Hematopoietic multipotent progenitor cell treated with erythropoietin and hydrocortisone succinate and interleukin-3 and kit ligand, for 15 days (in vitro differentiated cells): ENCODE results near the gene KRT31.
"Not testable (repeated sequence)": the region's sequence is repeated elsewhere in the genome, so short reads cannot be mapped to it uniquely, and the experiment has no call there.

ENCODE experiments used
- DNase-seq: peaks from one replicate; pipeline ENCODE4 v3.0.0-alpha.2; 2015; ENCODE audit warnings: low spot score

KRT31 gene

GRCh38 chr17:41417576-41418015 lies 20.2 kb upstream of the KRT31 start:
- no peak for DNase-seq

DNA sequence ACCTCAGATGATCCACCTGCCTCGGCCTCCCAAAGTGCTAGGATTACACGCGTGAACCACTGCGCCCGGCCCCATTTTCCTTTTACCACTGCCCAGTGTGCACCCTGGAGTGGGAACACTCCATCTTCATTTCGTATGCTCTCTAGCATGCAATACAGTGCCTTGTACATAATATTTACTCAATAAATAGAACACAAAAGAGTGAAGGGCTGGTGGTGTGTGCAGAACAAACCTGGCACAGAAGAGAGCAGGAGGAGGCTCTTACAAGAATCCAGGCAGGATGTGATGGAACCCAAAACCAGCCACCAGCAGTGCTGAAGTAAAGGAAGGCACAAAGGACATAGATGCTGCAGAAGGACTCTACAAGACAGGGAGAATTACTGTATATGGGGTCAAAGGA lies 19.7 kb upstream of the KRT31 start:
- no peak for DNase-seq

- DNase-seq: no peak
Measured at GRCh38 chr17:41416479-41416878, 19.1 kb upstream of the KRT31 start.

DNA sequence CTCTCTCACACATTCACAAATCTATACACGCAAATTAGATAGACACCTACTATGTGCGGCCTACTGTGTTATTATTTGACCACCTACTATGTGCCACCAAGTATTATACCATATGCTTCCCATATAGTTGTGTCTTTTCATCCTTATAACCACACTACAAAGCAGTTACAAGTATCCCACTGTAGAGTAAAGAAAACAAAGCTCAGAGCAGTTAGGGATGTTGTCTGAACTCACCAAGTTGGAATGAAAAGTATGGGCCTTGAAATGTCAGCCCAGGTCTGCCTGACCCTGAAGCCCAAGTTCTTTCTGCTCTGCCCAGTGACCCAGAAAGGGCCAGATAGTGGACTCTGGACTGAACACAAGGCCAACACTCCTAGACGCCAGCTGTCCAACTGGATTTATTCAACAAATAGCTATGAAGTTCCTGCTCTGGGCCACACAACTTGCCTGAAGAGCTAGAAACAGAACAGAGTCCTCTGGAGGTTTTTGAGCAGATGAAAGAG lies 18.5 kb upstream of the KRT31 start:
- DNase-seq: no peak

DNA sequence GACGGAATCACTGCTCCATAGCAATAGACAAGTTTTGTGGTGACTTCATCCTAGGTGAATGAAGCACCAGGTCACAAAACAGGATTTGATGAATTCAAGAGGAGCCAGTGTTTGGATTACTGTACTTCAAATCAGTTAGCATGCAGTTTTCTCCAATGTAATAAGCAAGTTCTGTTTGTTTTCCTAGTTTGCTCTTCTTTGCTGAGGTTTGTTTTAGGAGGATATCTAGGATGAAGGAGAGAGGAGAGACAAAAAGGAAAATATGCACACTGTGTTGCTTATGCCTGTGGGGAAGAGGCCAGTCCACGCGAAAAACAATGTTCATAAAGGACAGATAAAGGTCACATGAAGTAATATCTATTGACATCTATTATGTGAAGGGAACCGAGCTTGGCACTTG lies 18.0 kb upstream of the KRT31 start:
- DNase-seq: no peak

- no peak for DNase-seq
Measured at GRCh38 chr17:41413982-41414381, 16.6 kb upstream of the KRT31 start.

DNA sequence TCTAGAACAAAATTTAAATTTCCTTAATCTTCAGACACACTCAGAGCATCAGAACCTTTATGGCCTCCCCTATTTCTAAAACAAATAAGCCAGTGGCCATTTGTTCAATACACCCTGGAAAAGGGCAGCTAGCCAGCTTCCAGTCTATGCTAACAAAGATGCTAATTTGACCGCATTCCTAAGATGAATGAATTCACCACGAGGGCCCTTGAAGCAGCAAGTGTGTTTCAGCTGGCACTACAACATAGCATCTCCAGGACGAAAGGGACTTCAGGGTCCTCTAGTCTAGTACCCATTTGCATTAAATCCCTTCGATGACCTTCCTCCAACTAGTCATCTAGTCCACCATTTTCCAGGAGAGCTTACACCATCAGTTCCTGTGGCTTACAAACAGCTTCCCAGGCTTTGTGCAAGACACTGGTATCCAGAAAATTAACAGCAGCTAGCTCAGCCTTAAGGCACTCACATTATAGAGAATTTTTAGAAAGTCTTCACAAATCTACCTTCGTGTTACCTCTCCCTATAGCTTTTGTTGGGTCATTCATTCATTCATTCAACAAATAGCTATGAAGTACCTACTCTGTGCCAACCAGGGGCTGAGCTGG lies 16.0 kb upstream of the KRT31 start:
- no peak for DNase-seq

GRCh38 chr17:41411072-41411840 lies 13.8 kb upstream of the KRT31 start:
- no peak for DNase-seq

DNA sequence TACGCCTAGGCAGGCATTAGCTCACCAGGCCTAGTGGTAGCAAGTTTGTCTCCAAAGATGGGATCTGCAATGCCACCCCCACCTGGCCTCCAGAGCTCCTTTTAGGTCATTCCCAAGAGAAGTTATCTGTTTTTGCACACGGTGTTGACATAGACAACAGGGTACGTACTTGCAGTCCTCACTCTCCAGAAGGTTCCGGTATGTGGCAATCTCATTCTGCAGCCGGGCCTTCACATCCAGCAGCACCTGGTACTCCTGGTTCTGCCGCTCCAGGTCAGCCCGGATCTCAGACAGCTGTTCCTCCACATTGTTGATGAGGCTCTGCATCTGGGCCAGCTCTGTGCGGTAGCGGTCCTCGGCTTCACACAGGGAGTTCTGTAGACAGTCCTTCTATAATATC lies 9.8 kb upstream of the KRT31 start:
- DNase-seq: no peak

DNA sequence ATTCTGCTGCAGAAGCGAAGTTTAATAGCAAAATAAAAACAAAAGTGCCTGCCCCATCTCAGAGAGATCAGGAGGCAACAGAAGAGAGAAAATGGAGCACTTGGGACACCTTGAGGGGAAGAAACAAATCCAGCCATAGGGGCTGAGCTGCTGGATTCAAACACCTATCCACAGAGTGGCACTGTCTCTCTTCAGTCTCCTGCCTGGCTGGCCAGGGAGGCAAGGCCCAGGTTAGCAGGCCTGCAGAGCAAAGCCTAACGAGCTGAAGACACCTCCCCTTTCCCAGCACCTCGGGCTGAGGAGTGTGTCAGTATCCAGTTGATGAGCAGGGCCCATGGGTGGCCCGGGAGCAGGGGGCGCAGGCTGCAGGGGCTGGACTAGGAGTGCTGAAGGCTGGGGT lies 8.8 kb upstream of the KRT31 start:
- no peak for DNase-seq

- no peak for DNase-seq
Measured at GRCh38 chr17:41404024-41404671, 6.7 kb upstream of the KRT31 start.

- DNase-seq: no peak
Measured at GRCh38 chr17:41403404-41404023, 6.1 kb upstream of the KRT31 start.

GRCh38 chr17:41402161-41402560 lies 4.8 kb upstream of the KRT31 start:
- no peak for DNase-seq

- no peak for DNase-seq
Measured at GRCh38 chr17:41396340-41396739, 1.1 kb downstream of the KRT31 start.

GRCh38 chr17:41395611-41396010 lies 1.8 kb downstream of the KRT31 start:
- DNase-seq: no peak

- DNase-seq: not testable (repeated sequence)
Measured at GRCh38 chr17:41395044-41395443, 2.4 kb downstream of the KRT31 start.

- no peak for DNase-seq
Measured at GRCh38 chr17:41394254-41394996, 3.0 kb downstream of the KRT31 start.

DNA sequence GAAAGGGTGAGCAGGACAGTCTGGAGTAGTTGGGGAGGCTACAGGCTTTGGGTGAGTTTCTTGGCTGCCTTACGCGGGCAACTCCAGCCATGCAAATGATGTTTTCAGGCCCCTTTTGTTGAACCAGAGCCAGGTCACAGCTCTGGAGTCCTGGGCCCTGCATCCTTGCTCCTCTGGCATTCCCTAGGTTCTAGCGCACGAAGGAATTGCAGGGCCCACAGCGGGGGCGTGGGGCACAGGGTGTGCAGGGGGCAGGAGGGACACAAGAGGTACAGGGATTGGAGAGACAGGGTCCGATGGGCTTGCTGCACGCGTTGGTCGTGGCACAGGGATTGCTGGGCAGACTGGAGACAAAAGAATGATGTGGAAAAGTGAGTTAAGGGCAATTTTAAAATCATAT lies 3.6 kb downstream of the KRT31 start:
- DNase-seq: no peak

GRCh38 chr17:41393294-41393693 lies 4.1 kb downstream of the KRT31 start:
- DNase-seq: no peak

DNA sequence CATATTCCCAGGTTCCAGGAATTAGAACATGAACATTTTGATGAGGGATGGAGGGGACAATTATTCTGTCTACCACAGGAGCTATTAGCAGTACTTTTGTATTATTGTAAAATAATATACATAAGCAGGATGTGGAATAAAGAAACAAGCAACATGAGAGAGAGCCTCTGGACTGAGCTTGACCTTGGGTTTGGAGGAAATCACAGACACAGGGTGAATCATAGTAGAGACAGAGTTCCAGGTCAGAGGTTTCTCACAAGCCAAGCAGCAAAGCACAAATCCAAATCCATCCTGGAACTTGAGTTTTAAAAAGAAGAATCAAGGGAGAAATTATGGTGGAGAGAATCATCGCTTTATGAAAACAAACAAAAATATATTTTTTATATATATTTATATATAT lies 5.1 kb downstream of the KRT31 start:
- DNase-seq: no peak

GRCh38 chr17:41391535-41391934 lies 5.9 kb downstream of the KRT31 start:
- no peak for DNase-seq

DNA sequence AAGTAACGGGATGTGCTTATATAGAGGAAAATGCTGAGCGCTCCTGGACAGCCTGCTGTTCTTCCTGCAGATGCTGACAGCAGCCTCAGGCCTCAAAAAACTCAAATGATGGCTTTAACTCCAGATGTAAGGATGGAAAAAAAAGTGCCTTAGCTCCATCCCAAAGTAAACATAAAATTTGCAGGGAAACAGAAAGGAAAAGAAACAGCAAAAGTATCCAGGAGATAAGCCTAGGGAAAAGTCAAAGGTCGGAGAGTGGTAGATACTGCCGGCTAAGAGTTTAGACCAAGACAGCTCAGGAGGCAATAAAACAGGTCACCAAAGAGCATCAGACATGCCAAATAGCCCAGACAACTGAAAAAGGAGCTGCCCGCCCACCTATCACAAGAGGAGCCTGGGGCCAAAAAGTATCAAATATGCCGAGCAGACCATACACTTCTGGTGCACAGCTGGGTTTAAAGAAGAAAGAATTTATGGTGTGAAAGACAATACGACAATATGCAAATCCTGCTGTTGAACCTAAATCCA lies 6.9 kb downstream of the KRT31 start:
- no peak for DNase-seq
